GM08714 (cell line): Measurements from ENCODE around the gene ABCA2.

Experiments
- H3K4me3 ChIP-seq: fragments of 200-500 bp; sonication (Bioruptor generic); 2 replicates; pipeline ENCODE4 v1.5.1; 2014; ENCODE audit warnings: mild to moderate bottlenecking, low read length, inconsistent platforms
- ZNF274 ChIP-seq: IDR thresholded peaks from 2 replicates; pipeline ENCODE4 v1.6.1; 2012; ENCODE audit warnings: mild to moderate bottlenecking, low read depth, low read length

ABCA2 gene

DNA sequence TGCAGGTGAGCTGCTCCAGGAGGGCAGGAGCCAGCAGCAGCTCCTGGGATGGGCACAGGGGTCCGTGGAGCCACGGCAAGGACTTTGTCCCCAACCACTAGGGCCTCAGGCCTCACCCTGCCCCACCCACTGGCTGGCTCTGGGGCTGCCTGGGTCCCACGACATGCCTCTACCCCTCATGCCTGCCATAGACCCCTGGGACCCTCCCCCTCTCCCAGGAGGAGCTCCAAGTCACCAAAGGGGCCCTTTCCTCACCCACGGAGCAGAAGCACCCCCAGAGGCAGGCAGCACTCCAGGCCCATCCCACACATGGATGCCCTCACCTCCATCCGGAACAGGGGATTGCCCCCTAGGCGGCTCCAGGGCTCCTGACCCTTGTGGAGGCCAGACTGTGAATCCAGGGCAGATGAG lies 6.5 kb downstream of the ABCA2 start:
- H3K4me3 ChIP-seq, result no peak overlapping the region
- TF ChIP-seq ZNF274, result no peak

DNA sequence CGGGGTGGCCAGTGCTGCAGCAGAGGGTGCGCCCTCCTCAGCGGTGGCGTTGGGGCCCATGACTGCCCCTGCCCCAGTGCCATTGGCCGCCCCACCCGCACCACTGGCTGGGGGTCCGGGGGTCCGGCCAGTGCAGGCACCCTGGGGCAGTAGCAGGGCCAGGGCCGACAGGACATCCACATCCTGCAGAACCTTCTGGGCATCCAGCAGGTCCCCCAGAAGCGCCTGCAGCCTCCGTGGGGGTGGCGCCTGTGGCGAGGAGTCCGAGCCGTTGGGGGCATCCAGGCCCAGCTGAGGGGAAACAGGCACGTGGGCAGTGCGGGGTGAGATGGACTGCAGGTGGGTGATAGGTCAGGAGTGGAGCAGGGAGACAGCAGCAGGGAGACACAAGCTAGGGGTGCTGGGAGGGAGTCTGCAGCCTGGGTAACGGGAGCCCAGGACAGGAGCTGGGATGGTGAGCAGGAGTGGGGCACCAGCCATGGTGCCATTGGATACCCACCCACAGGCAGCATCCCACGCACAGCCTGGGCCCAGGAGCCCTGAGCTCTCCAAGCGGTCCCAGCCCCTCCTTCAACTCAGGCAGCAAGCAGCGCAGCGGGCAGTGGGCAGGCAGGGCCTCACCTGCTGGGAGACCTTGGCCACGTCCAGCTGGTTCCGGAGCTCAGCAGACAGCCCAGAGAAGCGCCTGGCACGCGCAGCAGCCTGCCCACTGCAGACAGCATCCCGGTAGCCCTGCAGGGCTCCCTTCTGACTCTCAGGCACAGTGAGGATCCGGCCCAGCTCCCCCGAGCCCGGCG lies 7.1 kb downstream of the ABCA2 start:
- H3K4me3 ChIP-seq, result no peak overlapping the region
- no peak for TF ChIP-seq ZNF274

DNA sequence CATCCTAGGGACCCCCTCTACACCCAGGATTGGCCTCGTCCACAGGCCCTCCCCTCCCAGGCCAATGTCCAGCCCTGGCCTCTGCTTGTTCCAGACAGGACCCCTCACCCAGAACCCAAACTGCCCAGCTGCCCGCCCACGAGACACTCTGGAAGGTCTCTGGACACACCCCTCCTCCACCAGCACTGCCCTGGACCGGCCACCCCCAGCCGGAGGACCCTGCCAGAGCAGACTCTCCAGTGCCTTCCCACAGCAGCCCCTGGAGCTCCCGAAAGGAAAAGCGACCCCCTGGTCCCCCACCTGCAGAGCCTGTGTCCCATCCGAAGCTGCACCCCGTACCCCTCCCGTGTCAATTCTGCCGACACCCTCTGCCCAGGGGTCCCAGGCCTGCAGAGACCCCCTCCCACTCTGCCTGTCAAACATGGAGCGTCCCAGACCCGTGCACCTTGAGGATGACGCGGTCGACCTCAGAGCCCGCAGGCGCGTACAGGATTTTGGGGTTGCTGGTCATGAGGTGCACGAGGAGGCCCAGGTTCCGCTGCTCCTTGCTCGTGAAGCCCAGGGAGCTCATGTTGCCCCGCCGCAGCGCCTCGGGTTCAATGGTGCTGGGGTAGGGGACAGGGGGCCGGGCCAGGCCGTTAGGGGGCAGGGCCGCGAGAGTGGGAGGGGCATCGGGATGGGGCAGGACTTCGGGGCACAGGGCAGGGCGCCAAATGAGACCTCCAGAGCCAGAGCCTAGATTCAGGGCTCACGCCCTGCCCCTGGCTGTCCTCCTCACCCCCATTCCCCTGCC lies 8.0 kb downstream of the ABCA2 start:
- no peak overlapping the region for H3K4me3 ChIP-seq
- TF ChIP-seq ZNF274, result no peak

DNA sequence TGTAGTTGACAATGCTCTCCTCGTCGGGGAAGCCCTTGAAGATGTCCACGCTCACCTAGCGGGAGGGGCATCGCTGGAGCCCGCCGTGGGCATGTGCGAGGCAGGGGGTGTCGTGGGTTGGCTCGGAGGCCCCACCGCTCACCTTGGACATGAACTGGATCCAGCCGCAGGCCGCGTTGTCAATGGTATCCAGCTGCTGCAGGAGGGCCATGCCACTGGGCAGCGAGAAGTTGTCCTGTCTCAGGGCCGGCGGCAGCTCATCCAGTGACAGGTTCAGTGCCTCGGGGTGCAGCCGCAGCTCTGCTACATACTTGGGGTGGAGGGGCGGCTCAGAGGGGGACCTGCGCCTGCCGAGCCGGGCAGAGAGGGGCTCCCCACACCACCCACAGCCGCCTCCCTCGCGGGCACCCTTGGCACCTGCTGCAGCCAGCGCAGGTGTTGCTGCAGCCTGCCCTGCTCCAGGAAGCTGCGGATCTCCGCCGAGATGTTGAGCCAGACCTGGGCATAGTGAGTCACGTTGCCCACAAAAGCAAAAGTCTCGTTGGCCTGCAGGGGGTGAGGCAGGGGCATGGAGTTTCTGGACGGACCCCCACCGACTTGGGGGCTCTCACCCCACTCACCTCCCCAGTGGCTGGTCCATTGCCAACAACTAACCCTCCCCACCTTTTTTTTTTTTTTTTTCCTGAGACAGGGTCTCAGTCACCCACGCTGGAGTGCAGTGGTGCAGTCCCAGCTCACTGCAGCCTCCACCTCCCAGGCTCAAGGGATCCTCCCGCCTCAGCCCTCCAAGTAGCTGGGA lies 9.1 kb downstream of the ABCA2 start:
- no peak for TF ChIP-seq ZNF274
- H3K4me3 ChIP-seq, result no peak overlapping the region

DNA sequence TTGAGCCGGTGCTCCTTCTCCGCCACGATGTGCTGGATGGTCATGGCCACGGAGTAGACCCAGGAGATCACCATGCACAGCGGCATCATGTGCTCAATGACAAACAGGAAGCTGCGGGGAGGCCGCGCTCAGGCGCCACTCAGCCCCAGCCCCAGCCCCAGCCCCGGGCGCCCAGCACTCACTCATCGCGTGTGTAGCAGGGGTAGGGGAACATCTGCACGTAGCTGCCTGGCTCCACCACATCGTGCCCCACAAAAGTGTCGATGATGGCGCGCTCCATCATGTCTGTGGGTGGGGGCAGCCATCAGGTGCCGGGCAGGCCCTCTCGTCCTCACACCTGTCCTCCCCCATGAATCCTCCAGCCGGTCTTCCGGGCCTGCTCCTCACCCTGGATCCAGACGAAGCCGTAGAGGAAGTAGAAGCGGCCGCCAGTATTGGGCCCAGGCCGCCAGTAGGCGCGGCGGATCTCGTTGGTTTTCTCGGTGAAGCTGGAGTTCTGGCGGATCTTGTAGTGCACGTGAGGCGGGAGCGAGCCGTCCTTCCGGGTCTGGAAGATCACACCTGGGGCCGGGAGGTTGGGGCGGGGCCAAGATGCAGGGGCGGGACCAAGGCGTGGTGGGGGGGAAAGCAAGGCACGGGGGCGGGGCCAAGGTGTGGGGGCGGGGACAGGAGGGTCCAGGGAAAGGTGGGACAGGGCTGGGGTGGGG lies 10.1 kb downstream of the ABCA2 start:
- no peak for TF ChIP-seq ZNF274

DNA sequence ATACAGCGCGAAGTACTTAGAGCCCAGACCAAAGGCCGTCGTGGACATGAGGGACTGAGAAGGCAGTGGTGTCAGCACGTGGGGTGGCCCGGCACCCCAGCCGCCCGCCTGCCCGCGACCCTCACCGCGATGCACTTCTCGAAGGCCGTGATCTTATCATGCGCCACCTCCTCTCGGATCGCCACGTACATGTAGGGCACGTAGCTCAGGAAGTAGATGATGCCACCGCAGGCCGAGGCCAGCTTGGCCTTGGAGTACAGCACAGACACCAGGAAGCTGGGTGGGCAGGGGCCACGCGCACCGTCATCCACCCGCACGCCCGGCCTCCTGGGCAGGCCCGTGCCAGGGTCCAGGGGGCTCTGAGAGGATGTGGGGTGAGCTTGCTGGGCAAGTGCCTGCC lies 11.0 kb downstream of the ABCA2 start:
- no peak overlapping the region for H3K4me3 ChIP-seq
- TF ChIP-seq ZNF274, result no peak

More for the DNA sequence above, 10.1 kb downstream of the ABCA2 start:
- H3K4me3 ChIP-seq, result no peak overlapping the region

DNA sequence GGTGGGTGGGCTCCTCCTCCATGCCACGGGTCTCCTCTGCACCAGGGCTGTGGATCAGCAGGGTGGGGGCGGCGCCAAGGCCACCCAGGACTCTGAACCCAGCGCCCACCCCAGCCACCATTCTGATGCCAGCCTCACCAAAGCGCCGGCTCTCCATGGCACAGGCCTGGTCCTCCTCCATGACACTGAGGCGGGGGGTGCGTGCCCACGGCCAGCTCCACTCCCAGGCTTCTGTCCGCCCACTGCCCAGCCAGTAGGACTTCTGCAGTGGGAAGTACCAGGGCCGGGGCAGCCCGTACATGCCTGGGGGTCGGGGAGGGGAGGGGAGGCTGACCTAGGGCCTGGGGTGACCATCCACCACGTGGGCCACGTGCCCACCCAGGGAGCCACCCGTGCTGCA lies 11.6 kb downstream of the ABCA2 start:
- no peak for TF ChIP-seq ZNF274
- H3K4me3 ChIP-seq, result no peak overlapping the region

DNA sequence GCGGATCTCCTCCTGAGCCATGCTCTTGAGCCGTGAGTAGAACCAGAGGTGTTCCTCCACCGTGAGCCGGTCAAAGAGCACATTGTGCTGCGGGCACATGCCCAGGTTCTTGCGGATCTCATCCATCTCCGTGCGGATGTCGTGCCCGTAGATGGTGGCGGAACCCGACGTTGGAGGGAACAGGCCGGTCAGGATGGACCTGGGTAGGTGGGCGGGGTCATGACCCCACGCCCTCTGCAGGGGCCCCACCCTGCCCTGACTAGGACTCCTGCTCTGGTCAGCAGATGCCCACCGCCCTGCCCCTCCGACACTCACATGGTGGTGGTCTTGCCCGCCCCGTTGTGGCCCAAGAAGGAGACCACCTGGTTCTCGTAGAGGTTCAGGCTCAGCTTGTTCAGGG lies 12.1 kb downstream of the ABCA2 start:
- H3K4me3 ChIP-seq, result no peak overlapping the region
- TF ChIP-seq ZNF274, result no peak

DNA sequence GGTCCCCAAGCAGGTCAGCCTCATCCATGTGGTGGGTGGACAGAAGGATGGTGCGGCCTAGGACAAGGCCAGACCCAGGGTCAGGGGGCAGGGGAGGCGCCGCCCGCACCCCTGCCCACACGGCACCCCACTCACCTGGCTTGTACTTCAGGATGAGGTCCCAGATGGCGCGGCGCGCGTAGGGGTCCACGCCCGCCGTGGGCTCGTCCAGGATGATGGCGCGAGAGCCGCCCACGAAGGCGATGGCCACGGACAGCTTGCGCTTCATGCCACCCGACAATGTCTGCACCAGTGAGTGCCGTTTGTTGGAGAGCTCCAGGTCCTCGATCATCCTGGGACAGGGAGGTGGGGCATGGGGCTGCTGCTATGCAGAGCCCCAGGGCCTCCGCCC lies 12.5 kb downstream of the ABCA2 start:
- H3K4me3 ChIP-seq, result no peak overlapping the region
- TF ChIP-seq ZNF274, result no peak

DNA sequence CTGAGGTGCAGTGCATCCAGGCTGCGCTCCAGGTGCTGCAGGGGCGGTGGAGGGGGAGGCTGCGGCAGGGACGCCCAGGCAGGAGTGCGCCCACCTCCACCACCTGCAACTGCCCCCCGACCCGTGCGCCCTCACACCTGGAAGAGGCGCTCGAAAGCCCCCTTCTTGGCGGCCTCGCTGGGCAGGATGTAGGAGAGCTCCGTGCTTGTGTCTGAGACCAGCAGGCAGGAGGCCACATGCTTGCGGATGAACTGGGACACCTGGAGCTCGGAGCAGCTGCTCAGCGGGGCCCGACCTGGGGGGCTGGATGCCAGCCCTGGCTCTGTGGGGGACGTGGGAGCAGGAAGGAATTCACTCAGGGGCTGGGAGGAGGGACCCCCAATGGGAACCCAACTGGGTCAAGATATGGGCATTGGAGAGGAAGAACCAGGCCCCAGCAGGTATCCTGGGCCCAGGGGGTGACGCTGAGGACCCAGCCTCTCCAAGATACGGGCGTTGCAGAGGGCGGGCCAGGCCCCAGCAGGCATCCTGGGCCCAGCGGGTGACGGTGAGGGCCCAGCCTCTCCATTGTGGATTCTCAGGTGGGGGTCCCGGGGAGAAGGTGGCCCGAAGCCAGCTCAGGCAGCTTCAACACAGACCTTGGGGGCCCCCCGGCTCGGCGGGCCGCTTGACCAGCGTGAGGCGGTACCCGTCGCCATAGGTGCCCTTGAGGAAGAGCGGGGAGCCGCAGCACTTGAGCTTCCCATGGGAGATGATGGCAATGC lies 13.1 kb downstream of the ABCA2 start:
- no peak for TF ChIP-seq ZNF274
- no peak overlapping the region for H3K4me3 ChIP-seq

DNA sequence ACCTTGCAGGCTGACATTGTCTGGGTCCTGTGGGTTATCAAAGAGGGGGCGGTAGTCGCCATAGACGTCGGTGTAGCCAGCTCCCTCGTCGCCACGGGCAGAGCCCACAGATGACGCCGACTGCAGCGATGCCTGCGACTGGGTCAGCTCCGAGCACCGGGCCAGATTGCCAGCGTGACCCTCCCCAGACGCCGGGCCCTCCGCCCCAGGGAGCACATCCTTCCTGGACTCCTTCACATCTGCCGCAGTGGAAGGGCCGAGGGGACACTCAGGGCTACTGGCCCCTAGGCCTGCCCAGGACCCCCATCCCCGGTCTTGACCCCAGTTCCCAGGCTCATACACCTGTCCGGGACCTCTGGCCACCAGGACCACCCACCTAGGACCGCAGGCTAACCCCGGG lies 13.9 kb downstream of the ABCA2 start:
- no peak for TF ChIP-seq ZNF274
- H3K4me3 ChIP-seq, result no peak overlapping the region

DNA sequence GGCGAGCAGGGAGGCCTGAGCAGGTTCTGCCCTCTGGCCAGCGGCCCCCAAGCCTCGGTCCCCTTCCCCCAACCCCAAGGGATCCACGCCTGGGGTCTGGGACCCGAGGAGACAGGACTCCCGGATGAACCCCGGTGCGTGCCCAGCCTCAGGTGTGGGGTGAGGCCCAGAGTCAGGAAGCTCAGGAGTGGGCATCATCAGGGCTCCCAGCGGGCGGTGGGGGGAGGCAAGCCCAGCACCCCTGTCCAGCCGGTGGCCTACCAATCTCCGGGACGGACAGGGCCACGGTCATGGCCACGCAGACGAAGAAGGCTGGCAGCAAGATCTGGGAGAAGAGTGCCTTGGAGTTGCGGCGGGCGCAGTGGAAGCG lies 14.5 kb downstream of the ABCA2 start:
- no peak for TF ChIP-seq ZNF274
- no peak overlapping the region for H3K4me3 ChIP-seq
